Fibroblast of skin of right biceps (primary cell): ENCODE results near the gene GABRR1.

Experiments used
- DNase-seq: peaks from one replicate; pipeline ENCODE4 v3.0.0-alpha.2; 2013

The GABRR1 gene

GRCh38 chr6:89214197-89214596 lies 3.0 kb downstream of the GABRR1 start:
- no peak for DNase-seq

DNA sequence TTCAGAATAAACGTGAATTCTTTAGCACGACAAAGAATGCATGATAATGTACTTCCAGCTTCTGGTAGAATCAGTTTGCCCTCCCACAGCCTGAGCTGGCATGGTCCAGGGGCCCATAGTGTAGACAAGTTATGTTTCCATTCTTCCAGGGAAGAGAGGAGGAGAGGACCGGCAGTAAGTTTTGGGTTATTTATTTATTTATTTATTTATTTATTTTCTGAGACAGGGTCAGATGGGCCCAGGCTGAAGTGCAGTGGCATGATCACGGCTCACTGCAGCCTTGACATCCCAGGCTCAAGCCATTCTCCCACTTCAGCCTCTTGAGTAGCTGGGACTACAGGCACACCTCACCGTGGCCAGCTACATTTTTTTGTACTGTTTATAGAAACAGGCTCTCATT lies 4.7 kb downstream of the GABRR1 start:
- no peak for DNase-seq

DNA sequence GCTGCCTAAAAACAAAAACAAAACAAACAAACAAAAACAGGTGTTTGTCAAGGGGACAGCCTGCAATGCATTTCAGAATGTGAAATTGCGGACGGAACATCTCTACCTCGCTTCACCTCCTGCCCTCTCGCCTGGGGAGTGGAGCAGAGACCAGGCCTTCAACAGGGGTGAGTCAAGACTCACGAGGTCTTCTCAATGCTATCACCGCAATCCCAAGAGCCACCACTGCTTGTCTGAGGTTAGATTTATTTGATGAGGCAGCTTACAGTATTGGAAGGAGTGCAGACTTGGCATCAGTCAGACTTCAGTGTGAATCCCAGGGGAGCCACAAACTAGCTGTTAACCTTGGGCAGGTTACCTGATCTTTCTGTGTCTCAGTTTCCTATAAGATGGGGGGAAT lies 7.7 kb downstream of the GABRR1 start:
- no peak for DNase-seq

DNA sequence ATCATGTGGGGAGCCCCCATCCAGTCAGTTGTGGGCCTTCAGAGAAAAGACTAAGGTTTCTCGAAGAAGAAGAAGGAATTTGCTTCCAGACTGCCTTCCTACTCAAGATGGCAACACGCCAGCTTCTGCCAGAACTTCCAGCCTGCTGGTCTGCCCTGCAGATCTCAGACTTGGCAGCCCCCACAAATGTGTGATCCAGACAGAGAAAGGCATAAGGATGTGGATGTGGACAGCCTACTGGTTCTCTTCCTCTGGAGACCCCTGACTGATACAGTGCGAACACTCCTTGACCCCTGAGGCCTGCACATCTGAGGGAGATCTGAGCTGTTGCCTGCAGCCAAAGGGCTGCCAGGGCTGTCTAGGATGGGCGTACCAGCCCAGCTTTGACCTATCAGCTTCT lies 8.6 kb downstream of the GABRR1 start:
- DNase-seq, result no peak

DNA sequence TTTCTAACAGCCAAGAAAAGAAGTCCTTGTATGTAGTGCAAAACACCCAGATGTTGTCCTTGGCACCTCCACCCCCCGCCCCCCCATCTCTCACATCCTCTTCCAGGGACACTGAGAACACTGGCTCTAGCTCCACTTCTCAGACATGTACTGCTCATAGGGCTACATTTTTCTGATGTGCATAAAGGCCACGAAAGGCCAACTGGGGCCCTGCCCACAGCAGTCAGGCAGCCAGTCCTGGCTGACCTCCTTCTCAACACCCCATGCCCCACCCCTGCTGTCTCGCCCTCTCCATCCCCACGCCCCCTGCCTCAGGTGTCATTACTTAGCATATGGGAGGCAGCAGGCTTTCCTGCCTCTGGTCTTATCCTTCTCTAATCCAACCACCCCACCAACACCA lies 11.3 kb downstream of the GABRR1 start:
- no peak for DNase-seq

- no peak for DNase-seq
These were observed 13.1 kb downstream of the GABRR1 start for GRCh38 chr6:89204096-89204495.

DNA sequence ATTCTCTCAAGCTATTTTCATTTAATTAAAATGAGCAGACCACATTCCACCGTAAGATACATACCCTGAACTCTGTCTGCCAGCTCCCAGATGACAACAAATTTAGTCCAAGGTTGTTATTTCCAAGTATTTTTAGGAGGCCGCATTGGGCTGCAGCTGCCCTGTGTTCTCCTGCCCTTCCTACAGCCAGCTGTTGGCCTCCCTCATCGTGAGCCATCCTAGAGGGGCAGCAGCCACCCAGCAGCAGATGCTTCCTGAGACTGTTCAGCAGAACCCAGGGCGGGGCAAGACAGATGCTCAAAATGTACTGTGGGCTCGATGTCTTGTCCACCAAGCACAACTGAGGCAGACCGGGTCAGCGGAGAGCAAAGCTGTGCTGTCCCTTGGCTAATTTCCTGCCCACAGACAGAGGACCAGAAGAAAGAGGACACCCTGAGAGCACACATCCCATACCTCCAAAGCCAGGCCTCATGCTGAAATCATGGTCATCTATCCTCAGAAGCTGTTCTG lies 16.4 kb downstream of the GABRR1 start:
- no peak for DNase-seq

- no peak for DNase-seq
These were observed 17.6 kb downstream of the GABRR1 start for GRCh38 chr6:89199579-89199978.

DNA sequence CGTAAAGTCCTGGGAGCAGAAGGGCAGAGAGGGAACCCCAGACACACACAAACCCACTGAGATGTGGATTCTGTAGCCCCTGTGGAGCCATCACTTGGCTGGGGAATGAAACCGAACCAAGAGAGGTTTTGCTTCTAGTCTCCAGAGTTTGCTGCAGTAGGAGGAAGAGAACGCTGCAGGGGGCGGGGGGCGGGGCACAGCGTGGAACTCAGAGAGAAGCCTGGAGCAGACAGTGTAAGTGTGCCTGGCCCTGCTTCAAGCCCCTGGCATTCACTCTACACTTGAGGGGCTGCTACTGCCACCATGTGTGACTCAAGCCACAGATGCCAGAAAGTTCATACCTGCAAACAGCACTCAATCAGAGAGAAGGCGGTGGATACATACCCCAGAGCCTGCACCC lies 18.9 kb downstream of the GABRR1 start:
- no peak for DNase-seq

DNA sequence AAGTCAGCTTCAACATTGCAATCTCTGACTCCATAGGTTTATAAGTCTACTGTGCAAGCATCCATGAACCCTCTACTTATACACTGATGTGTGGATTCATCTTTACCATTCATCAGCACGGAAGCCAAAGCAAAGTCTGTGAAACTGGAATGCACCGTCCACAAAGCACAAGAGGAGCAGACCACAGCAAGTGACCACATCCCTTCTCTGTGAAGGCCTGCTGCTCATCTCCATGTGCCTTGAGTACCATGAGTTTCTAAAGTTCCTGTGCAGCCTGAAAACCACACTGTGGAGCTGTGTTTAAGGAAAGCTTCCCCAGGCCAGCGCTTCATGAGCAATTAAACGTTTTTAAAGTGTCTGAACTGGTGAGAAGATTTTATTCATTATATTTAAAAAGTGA lies 20.0 kb downstream of the GABRR1 start:
- no peak for DNase-seq

DNA sequence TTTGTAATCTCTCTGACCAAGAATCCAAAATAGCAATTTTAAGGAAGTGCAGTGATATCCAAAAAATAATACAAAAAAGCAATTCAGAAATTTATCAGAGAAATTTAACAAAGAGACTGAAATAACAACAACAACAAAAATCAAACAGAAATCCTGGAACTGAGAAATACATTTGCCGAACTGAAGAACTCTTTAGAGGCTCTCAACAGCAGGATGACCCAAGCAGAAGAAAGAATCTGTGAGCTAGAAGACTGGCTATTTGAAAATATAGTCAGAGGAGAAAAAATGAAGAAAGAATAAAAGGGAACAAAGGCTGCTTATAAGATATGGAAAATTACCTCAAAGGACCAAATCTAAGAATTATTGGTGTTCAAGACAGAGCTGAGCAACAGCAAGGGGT lies 22.6 kb downstream of the GABRR1 start:
- no peak for DNase-seq

DNA sequence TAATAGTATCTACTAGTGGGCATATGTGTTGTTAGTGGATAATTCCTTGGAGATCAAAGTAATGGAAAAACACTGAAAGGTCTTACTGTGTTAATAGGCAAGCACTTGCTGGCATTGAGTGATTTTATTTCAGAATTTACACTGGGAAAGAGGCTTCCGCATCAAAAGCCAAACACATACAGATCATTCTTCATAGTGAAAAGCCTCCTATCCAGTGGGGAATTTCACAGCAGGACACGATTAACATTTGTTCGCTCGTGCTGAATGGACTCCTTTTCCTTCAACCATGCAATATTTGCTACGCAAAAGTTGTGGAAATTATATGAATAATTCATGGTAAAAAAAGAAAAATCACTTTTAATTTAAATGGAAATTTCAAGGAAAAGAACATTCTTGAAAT lies 26.4 kb downstream of the GABRR1 start:
- no peak for DNase-seq

DNA sequence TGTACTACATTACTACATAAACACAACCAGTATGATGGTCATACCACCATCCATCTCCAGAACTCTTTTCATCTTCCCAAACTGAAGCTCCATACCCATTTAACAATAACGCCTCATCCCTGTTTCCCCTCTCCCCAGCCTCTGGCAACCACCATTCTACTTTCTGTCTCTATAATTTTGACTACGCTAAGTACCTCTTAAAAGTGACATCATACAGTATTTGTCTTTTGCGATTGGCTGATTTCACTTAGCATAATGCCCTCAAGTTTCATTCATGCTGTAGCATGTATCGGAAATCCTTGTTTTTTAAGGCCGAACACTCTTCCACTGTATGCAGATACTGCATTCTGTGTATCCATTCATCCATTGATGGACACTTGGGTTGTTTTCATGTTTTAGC lies 29.7 kb downstream of the GABRR1 start:
- DNase-seq, result no peak

DNA sequence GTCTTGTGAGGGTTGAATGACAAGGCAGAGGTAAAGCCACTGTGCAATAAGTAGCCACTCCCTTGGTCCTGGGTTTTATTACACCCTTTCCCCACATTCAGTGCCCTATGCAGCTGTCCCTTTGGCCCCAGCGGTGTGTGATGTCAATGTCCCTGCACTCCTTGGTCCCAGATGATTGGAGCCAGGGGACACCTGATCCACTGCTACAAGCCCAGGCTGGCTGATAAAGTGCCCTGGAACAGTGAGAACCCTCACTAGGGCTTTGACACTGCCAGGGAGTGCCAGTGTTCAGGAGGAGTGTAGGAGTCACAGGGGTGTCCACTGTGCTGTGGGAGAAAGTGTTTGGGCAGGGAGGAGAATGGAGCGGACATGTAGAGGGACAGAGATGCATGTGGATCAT lies 30.4 kb downstream of the GABRR1 start:
- DNase-seq, result no peak

DNA sequence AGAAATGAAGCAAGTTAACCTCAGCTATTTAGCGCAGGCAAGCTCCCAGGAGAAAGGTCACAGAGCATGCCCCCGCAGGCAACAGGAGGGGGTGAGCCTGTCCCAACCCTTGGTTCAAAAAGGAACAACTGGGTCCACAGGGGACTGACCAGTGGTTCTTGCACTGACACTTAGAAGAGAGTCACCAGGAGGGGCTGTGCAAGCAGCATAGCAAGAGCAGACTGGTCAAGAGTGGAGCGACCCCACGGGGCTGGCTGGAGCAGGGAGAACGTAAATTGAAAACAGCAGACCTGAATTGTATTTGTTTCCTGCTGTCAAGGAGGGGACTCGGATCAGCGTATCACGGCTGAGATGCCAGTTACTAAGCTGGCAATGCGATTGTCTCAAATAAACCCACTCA lies 32.8 kb downstream of the GABRR1 start:
- no peak for DNase-seq

GRCh38 chr6:89183294-89183693 lies 33.9 kb downstream of the GABRR1 start:
- no peak for DNase-seq

DNA sequence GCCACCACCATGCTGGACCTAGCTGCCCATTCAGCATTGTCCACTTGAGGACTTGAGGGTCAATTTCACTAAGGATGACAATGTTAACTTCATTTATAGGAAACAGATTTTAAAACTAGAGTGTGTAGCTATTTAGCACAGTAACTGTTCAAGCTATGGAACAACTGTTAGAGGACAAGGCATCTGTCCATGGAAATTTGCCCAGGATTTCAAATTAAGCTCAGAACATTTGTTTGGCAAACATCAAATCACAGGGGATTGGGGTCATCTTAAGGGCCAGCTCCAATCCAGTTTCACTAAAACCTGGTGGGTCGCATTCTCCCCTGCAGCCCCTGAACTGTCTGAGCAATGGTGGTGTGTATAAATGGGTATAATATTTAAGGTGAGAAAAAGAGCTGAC lies 36.2 kb downstream of the GABRR1 start:
- no peak for DNase-seq

GRCh38 chr6:89180112-89180511 lies 37.0 kb downstream of the GABRR1 start:
- DNase-seq, result no peak

DNA sequence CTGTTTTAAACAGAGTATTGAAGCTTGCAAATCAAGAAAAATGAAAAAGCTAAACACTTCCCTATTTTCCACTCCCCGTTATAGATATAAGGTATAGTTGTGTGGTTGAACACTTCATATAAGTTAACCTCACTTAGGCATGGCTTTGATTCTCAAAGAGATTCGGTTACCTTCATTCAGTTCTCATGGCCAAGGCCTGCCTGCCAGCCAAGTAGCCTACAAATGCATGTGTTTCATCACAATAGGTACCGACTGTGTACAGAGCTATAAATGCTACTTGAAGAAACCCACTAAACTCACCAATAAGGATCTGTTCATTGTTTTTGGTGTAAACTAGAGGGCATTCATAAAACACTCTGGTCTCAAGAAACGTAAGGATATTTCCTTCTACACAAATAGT lies 43.5 kb downstream of the GABRR1 start:
- no peak for DNase-seq

GRCh38 chr6:89172131-89172530 lies 45.0 kb downstream of the GABRR1 start:
- DNase-seq, result no peak

DNA sequence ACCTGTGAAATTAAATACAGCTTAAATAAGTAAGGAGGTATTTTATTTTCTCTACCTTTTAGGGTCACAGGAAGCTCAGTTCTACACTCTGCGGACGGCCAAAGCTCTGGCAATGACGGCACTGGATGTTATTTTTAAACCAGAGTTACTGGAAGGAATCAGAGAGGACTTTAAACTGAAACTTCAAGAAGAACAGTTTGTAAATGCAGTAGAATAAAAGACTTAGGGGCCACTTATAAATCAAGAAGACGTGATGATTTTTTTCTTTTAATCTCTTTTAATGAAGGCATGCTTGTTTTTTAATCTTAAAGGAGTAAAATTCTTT lies 55.1 kb downstream of the GABRR1 start:
- no peak for DNase-seq

DNA sequence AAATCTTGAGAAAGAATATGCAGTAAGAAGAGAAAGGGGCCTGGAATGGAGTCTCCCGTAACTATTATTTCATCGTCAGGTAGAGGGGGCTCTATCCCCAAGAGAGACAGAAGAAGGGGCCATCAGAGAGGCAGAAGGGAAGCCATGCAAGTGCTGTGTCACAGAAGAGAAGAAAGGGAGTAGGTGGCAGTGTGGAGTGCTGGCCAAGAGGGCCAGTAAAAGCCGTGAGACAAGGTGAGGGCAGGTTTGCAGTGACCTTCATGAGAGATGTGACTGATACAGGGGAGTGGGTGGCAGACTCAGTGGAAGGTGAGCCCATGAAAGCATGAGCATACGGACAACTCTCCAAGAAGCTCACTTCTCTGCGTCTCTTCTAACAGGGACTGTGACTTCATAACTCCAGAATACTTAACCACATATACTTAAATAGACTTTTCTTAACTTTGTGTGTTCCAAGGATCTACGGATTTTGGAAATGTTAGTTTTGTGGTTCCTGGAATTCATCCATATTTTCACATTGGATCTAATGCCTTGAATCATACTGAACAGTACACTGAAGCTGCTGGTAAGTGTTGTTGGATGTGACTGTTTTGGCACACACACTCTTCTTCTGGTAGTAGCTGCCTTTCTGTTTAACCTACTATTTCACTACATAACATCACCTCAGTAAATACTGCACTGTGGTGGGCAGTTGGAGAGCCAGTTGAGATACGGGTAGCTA lies 55.7 kb downstream of the GABRR1 start:
- peak; percentile 26 for DNase-seq

DNA sequence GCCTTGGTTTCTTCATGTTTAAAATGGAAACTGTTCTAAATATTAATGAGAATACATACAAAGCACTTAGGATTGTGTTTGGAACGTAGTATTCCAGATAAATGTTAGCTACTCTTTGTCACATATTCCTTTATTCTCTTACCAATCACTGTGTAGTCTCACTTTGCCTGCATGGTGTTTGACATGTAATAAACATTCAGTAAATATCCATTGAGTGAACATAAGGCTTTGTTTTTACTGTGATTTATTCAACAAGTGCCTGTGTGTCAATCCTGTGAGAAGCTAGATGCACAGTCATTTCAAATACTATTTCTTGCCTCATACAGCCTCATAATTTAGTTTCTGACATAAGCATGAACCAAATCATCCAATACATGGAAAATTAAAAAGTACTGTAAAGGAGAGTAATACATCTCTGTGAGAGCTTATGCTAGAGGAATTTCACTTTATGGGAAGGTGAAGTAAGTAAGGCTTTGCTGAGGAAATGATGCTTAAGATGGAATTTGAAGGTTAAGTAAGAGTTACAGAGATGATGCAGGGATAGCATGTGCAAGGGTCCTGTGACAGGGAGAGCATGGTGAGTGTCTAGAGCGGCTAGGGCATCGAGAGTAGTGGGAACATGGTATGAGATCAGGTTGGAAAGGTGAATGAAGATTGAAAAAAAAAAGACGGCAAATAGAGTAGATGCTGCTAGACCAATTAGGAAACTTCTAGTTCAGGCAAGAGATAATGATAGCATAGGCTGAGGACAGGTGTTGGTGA lies 56.6 kb downstream of the GABRR1 start:
- no peak for DNase-seq

DNA sequence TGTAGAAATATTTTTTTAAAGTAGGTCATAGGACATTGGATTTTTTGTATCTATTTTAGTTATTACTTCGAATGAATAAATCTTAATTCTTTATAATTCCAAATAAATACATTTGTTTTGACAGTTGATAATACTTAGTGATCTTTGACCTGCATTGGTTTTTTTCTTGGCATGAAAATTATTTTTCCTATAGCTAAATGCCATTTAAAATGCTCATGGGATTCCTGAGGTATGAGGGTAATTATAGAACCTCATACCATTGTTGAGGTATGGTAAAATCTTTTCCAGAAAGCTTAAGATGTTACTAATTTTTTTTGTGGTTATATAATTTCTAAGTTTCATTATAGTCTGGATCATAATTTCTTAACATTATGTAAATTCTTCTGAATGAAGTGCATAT lies 63.0 kb downstream of the GABRR1 start:
- DNase-seq, result peak; percentile 65
